GM12873 (cell line): ENCODE results near the gene DDT.
"Not testable (repeated sequence)": the region's sequence is repeated elsewhere in the genome, so short reads cannot be mapped to it uniquely, and the experiment has no call there.

Source experiments
- TF ChIP-seq, protein P1 (sequence below): IDR thresholded peaks from 2 replicates; pipeline ENCODE4 v1.5.1; 2012; ENCODE audit warnings: low read depth, mild to moderate bottlenecking, moderate library complexity, low read length, control low read depth; ENCODE audit not compliant: insufficient read depth; ENCODE audit errors: missing control alignments

Gene DDT

DNA sequence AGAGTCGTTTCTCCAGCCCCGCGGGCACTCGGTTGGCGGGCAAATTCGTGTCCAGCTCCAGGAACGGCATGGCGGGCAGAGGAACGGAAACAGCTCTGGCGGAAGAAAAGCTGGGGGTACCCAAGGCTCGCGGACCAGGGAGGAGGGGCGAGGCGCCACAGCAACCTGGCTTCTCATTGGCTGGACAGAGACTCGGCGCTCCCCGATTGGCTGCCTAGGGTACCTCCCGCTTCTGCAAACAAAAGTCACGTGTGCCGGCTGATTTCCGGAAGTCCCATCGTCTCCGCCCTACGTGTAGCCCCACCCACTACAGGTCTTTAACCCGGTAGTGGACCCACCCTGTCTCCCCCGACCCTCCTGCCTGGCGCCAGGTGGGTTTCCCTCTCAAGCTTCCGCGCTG lies at the start of gene DDT:
Gene DDT (minus strand): TSS at position 97 of the 400 bp plus-strand sequence. CDS start 27 bp downstream, at position 70.
- TF ChIP-seq, protein P1, sequence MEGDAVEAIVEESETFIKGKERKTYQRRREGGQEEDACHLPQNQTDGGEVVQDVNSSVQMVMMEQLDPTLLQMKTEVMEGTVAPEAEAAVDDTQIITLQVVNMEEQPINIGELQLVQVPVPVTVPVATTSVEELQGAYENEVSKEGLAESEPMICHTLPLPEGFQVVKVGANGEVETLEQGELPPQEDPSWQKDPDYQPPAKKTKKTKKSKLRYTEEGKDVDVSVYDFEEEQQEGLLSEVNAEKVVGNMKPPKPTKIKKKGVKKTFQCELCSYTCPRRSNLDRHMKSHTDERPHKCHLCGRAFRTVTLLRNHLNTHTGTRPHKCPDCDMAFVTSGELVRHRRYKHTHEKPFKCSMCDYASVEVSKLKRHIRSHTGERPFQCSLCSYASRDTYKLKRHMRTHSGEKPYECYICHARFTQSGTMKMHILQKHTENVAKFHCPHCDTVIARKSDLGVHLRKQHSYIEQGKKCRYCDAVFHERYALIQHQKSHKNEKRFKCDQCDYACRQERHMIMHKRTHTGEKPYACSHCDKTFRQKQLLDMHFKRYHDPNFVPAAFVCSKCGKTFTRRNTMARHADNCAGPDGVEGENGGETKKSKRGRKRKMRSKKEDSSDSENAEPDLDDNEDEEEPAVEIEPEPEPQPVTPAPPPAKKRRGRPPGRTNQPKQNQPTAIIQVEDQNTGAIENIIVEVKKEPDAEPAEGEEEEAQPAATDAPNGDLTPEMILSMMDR, result not testable (repeated sequence)

DNA sequence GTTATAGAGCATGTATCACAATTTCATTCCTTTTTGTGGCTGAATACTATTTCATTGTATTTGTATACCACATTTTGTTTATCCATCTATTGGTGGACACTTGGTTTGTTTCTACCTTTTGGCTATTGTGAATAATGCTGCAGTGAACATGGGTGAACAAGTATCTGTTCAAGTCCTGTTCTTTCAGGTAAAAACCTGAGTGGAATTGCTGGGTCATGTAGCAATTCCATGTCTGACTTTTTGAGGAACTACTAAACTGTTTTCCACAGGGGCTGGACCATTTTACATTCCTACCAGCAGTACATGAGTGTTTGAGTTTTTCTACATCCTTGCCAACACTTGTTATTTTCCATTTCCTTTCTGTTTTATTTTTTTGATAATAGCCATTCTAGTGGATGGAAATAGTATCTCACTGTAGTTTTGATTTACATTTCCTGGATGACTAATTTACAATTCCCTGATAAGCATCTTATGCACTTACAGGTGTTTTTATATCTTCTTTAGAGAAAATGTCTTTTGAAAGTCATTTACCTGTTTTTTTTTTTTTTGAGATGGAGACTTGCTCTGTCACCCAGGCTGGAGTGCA lies 49.1 kb upstream of the DDT start:
- TF ChIP-seq, protein P1, result no peak

DNA sequence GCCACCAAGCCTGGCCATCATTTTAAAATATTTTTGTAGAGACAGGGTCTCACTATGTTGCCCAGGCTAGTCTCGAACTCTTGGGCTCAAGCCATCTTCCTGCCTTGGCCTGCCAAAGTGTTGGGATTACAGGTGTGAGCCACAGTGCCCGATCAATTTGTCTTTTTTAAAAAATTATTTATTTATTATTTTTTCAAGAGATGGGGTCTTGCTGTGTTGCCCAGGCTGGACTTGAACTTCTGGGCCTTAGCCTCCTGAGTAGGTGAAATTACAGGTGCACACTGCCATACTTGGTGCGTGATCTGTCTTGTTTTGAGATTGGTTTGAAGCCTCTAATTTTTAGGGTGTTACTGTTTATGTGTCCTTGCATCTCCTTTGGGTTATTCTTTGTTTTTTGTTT lies 47.1 kb upstream of the DDT start:
- TF ChIP-seq, protein P1, result no peak

DNA sequence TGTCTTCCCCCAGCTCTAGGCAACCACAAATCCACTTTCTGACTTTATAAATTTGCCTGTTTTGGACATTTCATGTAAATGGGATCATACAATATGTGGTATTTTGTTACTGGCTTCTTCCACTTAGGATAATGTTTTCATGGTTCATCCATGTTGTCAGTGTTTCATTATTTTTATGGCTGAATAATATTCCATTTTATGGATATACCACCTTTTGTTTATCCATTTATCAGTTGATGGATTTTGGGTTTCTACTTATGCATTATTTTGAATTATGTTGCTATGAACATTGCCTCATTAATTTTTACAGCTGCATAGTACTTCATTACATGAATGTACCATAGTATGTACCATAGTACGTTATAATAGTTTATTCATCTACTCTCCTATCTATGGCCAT lies 41.9 kb upstream of the DDT start:
- TF ChIP-seq, protein P1, result no peak

DNA sequence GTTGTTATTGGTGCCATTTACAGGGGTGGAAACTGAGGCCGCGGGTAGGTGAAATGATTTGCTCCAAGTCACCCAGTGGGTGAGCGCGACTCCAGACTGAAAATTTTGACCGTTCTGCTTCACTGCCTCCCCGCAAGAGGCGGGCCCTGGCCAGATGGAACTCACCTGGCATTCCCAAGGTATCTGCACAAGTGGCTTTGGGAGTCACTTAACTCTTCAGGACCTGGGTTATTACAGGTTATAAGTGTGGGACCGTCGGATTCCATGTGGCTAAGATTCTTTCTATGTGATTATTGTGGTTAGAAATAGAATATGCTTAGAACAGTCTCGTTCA lies 37.5 kb upstream of the DDT start:
- TF ChIP-seq, protein P1, result no peak

DNA sequence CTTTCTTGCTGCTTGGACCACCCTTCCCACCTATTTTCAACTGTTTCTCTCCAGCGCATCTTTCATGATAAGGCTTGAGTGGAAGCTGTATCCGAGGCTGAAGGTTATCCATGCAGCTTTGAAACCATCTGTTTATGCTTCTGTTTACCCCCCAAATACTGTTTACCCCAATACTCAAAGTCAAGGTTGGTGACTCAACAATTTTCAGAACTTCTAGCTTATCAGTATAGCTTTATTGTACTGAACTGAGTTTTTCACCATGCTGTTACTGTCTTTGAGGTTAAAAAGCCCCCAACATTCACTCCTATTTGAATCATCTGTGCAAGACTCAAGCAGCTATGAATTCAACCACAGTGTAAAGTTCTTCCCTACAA lies 35.8 kb upstream of the DDT start:
- TF ChIP-seq, protein P1, result no peak

DNA sequence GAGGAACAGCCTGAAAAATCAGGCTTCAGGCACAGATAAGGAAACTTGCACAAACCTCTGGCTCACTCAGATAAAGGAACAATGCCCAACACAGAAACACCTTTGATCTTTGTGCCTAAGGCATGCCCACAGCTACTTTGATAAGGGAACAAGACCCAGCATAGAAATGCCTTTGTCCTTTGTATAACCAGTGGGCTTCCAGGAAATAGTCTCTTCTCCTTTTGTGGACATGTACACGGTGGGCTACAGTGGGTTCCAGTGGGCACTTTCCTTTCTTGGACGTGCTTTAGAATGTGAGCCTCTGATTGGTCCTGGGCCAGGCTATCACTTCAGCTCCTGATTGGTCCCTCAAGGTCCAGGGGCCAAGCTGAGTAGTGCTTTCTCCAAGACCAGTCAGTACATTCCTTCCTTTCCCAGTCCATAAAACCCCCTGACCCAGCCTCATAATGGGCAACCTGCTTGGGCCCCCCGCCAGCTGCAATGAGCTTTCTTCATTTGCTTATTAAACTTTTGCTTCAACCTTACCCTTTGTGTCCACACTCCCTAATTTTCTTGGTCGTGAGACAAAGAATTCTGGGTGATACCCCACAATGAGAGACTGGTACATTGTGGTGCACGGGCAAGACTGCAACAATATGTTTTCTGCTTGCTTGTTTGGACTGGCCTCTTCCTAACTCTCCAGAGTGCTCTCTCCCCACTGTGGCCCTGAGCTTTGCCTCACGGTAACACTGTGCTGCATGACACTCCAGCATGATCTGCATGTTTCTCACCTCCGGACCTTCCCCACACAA lies 35.2 kb upstream of the DDT start:
- TF ChIP-seq, protein P1, result no peak
